Testis (tissue), 3 donors: ENCODE measurements around the gene CCDC154. TPM values are rescaled to one million over a fixed set of nuclear protein-coding genes. Genes with fewer than 3 reads are reported as not detected.

Source experiments
- DNase-seq: peaks from one replicate; pipeline ENCODE4 v3.0.0-alpha.2; 2019
- H3K27ac ChIP-seq, 2 donors: fragments of 200-600 bp; sonication (generic); one replicate each; pipeline ENCODE4 v1.5.1; 2019
- H3K27me3 ChIP-seq: fragments of 200-600 bp; sonication (generic); one replicate; pipeline ENCODE4 v1.5.1; 2019
- H3K36me3 ChIP-seq: fragments of 200-600 bp; sonication (generic); one replicate; pipeline ENCODE4 v1.5.1; 2017; ENCODE audit warnings: low read depth; ENCODE audit errors: missing control alignments
- H3K4me1 ChIP-seq: fragments of 200-600 bp; sonication (generic); one replicate; pipeline ENCODE4 v1.5.1; 2019
- H3K4me3 ChIP-seq, 2 donors: fragments of 200-600 bp; sonication (generic); one replicate each; pipeline ENCODE4 v1.5.1; 2017 to 2019
- H3K9me3 ChIP-seq: fragments of 200-600 bp; sonication (generic); one replicate; pipeline ENCODE4 v1.5.1; 2017
- POLR2A ChIP-seq: fragments of 450-650 bp; IDR thresholded peaks from one replicate; pipeline ENCODE4 v1.6.1; 2017; ENCODE audit warnings: antibody characterized with exemption, mild to moderate bottlenecking, moderate library complexity
- WGBS, 2 donors: methylation state at CpG; one replicate each; pipeline ENCODE4 v1.1.5; 2018; 5-methylcytosine and 5-hydroxymethylcytosine counted together
- intact Hi-C: fragments of 100-400 bp; cut with DNase I; formaldehyde crosslinking; loops from one replicate; pipeline ENCODE4 v1.15.1; 2023; ENCODE audit warnings: low total_unique reads
- polyA plus RNA-seq: library from polyadenylated mRNA; stranded (reverse); fragments of 350-450 nt; fragmentation: Illumina TruSeq; extraction: RNeasy Lipid Tissue Mini Kit (QIAGEN cat#74804); gene quantifications from one replicate; pipeline ENCODE4 v1.2.3, GENCODE V29; 2014; ENCODE audit warnings: low read depth, low replicate concordance; ENCODE audit not compliant: insufficient read depth
- total RNA-seq, 2 donors: library from RNA; depleted of rRNA; stranded (reverse); fragments of >200 nt; gene quantifications; one replicate each; pipeline ENCODE4 v1.2.3, GENCODE V29; 2016
- TF ChIP-seq, protein P1 (sequence below), 3 experiments: fragments of 450-650 bp in 2 of 3; fragments of 200-600 bp in 1 of 3; sonication (generic) in 1 of 3; IDR thresholded peaks; one replicate each; pipeline ENCODE4 v1.5.1; 2016 to 2019; ENCODE audit warnings: antibody characterized with exemption in 3 of 3, mild to moderate bottlenecking in 2 of 3, moderate library complexity in 1 of 3

The CCDC154 gene
- total and polyA plus RNA-seq, 3 donors from 2014 or later: 7.6 to 18.0 (median 14.8) TPM

DNA sequence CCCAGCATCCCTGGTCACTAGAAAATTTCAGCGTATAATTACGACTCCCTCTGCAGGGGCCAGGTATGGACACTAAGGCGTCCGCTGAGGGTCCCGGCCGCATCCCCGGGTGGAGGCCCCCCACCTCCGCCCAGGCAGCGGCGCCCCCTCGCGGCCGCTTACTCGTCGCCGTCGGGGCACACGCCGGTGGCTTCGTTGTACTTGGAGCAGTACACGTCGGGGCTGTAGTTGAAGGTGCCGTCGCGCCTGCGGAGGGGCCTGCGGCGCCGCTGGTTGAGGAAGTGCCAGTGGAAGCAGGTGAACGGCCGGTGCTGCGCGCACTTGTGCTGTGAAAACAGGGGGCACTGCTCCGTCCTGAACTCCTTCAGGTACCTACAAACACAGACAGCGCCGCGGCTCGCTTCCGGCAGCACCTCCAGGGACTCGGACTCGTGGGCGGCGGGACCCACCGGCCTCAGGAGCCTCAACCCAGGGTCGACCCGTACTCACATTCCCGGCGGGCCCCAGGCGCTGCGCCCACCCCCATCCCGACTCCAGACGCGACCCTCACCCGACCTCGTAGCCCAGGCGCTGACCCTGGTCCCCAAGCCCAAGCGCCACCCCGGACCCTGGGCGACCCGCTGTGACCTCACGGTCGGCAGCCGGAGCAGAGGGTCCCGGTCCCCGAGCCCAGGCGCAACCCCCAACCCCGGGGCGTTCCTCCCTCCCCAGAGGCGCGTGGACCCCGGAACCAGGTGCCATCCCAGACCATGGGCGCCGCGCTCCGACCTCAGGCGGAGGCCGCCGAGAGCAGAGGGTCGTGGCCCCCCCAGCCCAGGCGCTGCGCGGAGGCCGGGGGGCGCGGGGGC lies 30.4 kb downstream of the CCDC154 start:
- Histone ChIP-seq H3K4me3 (peak overlapping the region; percentile 81 to 88), H3K27me3 (no peaks in the 10 kb centered on the region), H3K9me3 (no peaks in the 10 kb centered on the region), H3K36me3 (no peaks in the 10 kb centered on the region), H3K4me1 (peaks cover 7% of the 10 kb centered on the region), H3K27ac (peak overlapping the region; percentile 73 to 87)
- peak; percentile 67 for DNase-seq
- TF ChIP-seq, protein P1, sequence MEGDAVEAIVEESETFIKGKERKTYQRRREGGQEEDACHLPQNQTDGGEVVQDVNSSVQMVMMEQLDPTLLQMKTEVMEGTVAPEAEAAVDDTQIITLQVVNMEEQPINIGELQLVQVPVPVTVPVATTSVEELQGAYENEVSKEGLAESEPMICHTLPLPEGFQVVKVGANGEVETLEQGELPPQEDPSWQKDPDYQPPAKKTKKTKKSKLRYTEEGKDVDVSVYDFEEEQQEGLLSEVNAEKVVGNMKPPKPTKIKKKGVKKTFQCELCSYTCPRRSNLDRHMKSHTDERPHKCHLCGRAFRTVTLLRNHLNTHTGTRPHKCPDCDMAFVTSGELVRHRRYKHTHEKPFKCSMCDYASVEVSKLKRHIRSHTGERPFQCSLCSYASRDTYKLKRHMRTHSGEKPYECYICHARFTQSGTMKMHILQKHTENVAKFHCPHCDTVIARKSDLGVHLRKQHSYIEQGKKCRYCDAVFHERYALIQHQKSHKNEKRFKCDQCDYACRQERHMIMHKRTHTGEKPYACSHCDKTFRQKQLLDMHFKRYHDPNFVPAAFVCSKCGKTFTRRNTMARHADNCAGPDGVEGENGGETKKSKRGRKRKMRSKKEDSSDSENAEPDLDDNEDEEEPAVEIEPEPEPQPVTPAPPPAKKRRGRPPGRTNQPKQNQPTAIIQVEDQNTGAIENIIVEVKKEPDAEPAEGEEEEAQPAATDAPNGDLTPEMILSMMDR (IDR thresholded peaks at IDR 0.05): peak; percentile 47 to 68 (median 54)
- TF ChIP-seq POLR2A: no peak
- intact Hi-C loops: no loop called here
- 0 to 2% methylated on average over 2 to 75 of the region's 85 CpGs for WGBS, 2 donors

DNA sequence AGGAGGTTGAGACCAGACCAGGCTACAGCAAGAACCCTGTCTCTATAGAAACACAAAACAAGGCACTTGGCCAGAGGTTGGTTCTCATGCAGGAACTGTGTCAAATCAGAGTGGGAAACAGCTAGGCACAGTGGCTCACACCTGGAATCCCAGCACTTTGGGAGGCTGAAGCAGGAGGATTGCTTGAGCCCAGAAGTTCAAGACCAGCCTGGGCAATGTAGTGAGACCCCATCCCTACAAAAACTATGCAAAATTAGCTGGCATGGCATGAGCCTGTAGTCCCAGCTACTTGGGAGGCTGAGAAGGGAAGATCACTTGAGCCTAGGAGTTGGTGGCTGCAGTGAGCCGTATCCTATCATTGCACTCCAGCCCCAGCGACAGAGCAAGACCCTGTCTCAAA lies 31.5 kb downstream of the CCDC154 start:
- Histone ChIP-seq H3K4me3 (no peak overlapping the region), H3K4me1 (peaks cover 15% of the 10 kb centered on the region), H3K27me3 (no peaks in the 10 kb centered on the region), H3K27ac (no peak overlapping the region), H3K36me3 (no peaks in the 10 kb centered on the region), H3K9me3 (no peaks in the 10 kb centered on the region)
- DNase-seq: no peak
- no peak for TF ChIP-seq POLR2A
- TF ChIP-seq, protein P1 (IDR thresholded peaks at IDR 0.05): no peak
- whole genome bisulfite sequencing, 2 donors: 50 to 75% methylated on average over 2 of the region's 2 CpGs
- intact Hi-C loops: no loop called here

DNA sequence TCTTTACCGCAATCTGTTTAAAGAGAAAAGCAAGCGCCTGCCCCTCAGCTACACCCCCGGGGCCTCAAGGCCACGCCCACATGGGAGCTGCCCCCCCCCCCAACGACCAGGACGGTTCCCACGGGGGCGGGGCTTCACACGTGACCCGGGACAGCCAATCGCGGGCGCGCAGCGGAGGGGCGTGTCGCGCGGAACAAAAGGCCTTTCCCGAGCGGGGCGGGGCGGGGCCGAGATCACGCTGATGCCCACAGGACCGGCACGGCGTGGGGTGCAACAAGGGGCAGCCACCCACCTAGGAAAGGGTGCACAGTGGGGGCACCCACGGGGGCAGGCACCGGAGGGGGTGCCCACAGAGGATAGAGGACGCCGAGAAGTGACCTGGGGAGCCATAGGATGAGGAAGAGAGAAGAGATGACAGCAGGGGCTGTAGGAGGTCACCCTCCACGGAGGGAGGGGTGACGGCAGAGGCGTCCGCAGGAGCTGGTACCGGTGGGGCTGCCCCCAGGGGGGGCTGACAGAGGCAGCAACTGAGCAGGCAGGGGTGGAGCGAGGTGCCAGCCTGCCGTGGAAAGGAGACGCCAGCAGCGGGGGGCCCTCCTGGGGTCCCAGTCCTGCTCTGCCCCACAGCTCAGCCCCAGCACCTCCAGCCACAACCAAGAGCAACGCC lies 36.1 kb downstream of the CCDC154 start:
- H3K4me1 ChIP-seq: peaks cover 15% of the 10 kb centered on the region
- H3K4me3 ChIP-seq: peak overlapping the region; percentile 40 to 47
- H3K27me3 ChIP-seq: no peaks in the 10 kb centered on the region
- H3K27ac ChIP-seq: peak overlapping the region in 1 of 2 donors; percentile 28
- TF ChIP-seq, protein P1 (IDR thresholded peaks at IDR 0.05): no peak
- TF ChIP-seq POLR2A: no peak
- DNase-seq: peak; percentile 97
- H3K9me3 ChIP-seq: no peaks in the 10 kb centered on the region
- intact Hi-C loops: no loop called here
- H3K36me3 ChIP-seq: no peaks in the 10 kb centered on the region
- WGBS, 2 donors: 6% methylated on average over 18 to 42 of the region's 42 CpGs

DNA sequence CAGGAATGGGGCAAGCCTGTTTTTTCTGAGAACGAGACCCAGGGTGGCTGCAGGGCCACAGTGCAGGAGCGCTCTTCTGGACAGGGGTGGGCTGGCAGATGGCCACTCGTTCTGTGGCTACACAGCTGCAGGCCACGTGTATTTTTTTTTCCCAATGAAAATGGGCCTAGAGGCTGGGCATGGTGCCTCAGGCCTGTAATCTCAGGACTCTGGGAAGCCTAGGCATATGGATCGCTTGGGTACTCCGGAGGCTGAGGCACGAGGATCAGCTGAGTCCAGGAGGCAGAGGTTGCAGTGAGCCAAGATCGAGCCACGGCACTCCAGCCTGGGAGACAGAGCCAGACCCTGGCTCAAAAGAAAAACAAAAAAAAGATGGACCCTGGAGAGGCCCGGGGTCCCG lies 36.6 kb downstream of the CCDC154 start:
- peak; percentile 61 for DNase-seq
- 11 to 14% methylated on average over 6 to 10 of the region's 11 CpGs for WGBS, 2 donors
- no peak overlapping the region for H3K27ac ChIP-seq
- H3K4me3 ChIP-seq: peak overlapping the region in 1 of 2 donors; percentile 47
- intact Hi-C loops: no loop called here
- TF ChIP-seq, protein P1 (IDR thresholded peaks at IDR 0.05): no peak
- no peak for TF ChIP-seq POLR2A
- H3K4me1 ChIP-seq: peaks cover 15% of the 10 kb centered on the region
- H3K27me3 ChIP-seq: no peaks in the 10 kb centered on the region
- no peaks in the 10 kb centered on the region for H3K9me3 ChIP-seq
- no peaks in the 10 kb centered on the region for H3K36me3 ChIP-seq
